ENCODE measurements around the gene HOXD3. TPM values are rescaled to one million over a fixed set of nuclear protein-coding genes. Genes with fewer than 3 reads are reported as not detected.
A peak's percentile ranks its signal among the peaks of the same experiment; 100 is the strongest.

The HOXD3 gene
- total RNA-seq = 5.3 TPM
- long read RNA-seq, partial matches to known transcripts = 0 of 1 reads
- long read RNA-seq, other reads (novel, unspliced or antisense) = 1 of 1 reads

DNA sequence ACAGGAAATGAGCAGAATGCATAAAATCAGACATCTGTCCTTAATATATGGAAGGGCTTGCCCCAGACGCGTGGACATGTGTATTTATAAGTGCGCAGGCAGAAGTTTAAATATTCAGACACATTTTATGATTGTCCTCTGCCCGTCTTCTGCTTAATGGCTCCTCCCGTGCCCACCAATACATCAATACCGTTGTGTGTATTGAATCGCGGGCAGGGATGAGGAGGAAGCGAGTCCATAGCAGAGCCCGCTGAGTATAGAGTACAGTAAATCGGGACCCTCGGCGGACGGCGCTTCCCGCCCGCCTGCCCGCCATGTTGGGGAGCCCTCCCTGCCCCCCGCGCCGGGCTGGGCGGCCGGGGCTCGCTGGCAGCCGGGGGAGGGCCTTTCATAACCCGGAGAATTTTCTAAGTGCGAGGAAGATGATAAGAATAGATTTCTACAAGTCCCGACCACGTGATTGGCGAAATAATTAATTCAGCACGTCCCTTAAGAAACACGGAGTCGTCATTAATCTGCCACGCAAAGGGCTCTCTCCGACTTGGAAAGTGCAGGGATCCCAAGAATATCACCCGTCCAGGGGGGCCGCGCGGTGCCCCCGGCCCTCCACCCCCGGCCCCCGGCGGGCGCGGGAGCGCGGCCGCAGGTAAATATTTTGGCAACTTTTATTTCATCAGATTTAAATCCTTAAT lies at the start of gene HOXD3:
Gene HOXD3, plus strand, starts transcription at position 501 of the 692 bp plus-strand sequence. CDS start 11,808 bp downstream, outside the sequence.
- no peak for DNase-seq (ENCODE audit: low spot score)

DNA sequence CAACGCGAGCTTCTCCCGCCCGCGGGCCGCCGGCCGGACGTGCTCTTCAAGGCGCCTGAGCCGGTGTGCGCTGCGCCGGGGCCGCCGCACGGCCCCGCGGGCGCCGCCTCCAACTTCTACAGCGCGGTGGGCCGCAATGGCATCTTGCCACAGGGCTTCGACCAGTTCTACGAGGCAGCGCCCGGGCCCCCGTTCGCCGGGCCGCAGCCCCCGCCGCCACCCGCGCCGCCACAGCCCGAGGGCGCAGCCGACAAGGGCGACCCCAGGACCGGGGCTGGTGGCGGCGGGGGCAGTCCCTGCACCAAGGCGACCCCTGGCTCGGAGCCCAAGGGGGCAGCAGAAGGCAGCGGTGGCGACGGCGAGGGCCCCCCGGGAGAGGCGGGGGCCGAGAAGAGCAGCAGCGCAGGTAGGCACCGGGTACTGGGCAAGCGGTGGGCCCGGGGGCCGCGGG lies 49.4 kb upstream of the HOXD3 start:
- peak; percentile 85 for DNase-seq (ENCODE audit: low spot score)

DNA sequence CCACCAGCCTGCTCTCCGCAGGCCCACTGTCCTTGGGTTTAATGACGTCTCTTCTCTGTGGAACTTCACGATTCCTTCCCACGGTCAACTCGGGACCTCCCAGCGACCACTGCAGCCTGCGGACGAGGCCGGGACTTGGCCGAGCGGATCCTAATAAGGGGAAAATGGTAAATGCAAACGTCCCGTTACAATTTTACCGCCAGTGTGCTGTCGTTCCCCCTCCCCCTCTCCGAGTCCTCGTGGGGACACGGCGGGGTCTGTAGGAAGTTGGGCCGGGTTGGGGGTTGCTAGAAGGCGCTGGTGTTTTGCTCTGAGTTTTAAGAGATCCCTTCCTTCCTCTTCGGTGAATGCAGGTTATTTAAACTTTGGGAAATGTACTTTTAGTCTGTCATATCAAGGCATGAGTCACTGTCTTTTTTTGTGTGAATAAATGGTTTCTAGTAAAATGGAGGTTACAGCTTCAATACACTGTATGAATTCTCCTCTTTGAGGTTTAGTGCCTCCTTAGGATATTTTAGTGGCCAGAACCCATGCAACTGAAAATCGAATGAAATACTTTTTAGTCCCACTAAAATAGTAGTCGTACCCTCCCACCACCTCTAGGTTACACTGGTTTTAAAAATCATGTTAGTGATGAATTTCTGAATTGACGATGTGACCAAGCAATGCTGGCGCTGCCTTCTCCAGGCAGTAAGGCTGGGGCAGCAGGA lies 47.8 kb upstream of the HOXD3 start:
- no peak for DNase-seq (ENCODE audit: low spot score)

DNA sequence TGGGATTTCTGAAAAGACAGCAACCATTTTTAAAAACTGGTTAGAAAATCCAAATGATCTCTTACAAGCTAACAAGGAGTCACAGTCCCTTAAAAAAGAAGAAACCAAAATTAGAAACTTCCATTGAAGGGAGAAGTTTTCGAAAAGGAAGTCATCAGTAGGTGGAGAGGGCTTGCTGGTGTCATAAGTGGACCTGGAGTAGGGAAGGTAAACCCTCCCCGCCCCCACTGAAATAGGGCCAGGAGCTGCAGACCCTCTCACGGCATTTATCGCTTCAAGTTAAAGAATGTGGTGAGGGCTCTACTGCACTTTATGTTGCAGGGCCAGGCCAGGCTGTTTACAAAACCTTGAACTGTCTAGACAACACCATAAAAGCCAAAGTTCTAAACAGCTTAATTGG lies 47.2 kb upstream of the HOXD3 start:
- no peak for DNase-seq (ENCODE audit: low spot score)

DNA sequence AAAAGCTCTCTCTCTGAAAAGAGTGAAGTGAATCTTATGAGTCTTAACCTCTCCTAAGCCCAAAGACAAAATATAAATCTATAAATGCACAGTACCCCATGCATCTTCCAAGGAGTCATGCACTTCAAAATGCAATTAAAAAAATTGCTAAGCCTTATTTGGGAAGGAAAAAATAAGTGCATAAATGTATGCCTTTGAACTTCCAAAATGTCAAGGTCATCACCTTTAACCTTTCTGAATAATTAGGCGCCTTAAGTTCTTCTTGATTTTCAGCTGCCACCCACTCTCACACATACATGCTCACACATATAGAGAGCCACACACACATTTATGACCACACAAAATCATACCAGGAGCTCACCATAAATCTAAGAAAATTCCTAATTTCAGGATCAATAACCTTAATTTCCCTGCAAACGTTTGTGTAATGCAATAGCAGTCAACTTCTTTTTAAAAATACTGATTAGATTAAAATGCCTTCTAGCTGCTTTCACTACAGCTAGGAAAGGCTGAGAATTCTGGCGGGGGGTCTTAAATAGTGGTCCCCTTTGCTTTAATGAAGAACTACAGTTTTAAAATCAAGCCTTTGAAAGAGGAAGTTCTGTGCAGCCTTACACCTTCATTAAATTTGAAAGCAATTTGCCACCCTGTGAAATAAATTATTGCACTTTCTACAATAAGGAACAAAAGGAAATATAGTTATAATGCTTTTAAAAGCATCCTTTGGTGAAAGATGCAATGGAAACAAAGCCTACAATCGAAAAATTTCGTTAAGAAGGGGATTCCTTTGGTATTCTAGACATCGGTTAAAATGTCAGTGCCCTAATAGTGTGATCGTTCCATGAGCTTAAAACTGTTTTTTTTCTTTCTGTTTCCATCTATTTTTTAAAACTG lies 46.4 kb upstream of the HOXD3 start:
- no peak for DNase-seq (ENCODE audit: low spot score)

DNA sequence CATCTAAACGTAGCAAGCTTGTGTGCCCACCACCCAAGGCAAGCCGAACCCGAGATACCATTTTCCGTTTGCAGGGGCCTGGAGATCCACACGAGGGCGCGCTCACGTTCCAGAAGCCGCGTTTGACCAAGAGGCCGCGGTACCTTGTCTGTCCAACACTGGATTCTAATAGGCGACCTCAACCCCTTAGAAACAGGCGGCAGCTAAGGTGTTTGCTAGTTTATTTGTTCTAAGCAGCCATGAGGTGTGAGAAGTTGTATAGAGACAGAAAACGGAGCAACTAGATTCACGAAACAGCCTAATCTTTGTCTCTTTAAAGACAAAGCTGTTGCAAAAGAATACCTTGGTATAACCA lies 45.8 kb upstream of the HOXD3 start:
- DNase-seq (ENCODE audit: low spot score) = no peak

DNA sequence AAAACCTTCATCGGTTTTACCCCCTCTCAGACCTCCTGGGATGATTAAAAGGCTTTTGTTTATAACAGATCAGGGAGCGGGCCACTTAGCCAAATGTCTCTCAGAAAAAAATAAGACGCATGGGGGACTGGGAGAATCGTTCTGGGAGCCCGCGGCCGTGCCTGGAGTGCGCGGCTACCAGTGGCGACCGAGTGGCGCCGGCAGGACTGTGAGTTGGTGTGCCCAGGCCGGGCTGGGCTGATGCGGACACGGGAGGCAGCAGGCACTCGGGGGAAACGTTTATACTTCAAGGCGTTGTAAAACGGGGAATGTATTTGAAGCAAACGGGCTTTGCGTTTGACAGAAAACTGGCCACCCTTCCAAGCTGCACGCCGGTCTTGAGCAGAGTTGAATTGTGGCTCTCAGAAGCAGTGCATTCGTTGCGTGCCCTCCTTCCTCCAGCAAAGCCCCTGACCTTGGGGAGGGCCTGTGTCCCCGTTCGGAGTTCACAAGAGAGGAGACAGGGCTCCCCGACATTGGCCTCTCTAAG lies 45.2 kb upstream of the HOXD3 start:
- no peak for DNase-seq (ENCODE audit: low spot score)

DNA sequence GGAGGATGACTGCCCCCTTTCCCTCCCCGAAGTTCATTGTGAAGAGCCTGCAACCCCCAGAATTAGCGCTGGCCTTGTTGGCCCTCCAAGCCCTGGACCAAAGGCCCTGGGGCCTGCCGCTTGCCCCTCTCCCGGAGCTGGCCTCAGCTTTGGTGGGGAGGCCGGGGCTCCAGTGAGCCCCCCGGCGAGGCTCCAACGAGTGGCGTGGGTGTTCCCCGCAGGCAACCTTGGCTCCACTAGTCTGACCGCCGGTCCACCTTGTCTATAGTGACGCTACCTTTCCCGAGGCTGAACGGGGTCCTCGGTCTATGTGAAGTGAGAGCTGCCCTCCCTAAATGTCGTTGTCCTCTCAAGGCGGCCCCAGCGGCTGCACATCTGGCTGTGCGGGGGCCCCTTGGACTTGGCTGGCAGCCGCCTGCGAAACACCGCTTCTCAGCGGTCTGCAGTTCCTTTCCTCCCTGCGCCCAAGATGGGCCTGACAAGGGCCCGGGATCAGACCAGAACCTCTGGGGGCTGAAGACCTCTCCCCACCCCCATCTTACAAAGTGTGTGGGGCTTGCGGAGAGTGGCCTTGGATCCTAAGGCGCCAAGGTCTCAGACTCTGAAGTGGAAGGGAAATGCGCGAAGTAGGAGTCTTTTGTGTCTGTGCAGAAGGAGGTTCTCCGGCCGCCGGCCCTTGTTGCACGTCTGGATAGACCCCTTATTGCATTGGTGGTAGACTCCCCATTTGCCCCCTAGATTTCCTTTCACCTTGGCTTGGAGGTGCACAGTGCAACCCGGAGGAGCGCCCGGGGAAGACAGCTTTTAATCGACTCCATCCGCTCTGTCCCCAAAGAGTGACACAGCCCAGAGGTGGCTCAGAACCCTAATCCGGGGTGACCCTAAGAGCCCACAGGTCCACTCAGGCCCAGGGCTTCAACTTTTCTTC lies 44.5 kb upstream of the HOXD3 start:
- DNase-seq (ENCODE audit: low spot score) = no peak

DNA sequence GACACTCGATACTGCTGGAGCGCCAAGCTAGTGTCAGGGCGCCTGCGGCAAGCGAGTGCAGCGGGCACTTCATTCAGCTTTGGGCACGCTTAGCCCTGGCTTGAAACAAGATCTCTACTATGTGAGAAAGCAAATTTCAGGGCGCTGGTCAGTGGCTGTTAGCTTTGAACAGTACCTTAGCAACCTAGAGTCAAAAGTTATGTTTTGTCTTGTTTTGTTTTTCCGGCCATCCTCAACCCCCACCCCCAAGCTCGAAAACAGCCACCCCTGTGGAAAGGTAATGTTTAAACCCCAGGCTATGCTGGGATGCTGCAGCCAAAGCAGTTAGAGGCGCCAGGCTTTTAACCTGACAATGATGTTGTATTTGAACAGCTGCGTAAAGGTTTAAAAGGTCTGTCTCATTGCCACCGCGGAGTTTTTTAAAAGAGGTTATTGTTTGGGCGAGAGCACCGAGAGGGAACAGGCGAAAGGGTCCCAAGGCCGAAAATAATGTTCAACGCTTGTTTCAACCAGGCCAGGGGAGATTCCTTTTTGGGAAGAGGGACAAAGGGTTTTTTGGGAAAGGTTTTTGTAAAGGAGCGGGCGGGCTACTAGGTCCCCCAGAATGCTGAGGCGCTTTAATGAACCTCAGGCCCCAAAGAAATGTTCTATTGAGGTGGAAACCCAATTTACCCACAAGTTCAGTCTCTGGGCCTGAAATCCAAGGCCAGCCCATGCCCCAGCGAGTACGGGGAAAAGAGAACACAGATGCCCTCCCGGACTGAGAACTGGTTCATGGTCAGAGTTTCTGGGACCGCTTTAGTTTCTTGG lies 42.8 kb upstream of the HOXD3 start:
- DNase-seq (ENCODE audit: low spot score) = no peak

DNA sequence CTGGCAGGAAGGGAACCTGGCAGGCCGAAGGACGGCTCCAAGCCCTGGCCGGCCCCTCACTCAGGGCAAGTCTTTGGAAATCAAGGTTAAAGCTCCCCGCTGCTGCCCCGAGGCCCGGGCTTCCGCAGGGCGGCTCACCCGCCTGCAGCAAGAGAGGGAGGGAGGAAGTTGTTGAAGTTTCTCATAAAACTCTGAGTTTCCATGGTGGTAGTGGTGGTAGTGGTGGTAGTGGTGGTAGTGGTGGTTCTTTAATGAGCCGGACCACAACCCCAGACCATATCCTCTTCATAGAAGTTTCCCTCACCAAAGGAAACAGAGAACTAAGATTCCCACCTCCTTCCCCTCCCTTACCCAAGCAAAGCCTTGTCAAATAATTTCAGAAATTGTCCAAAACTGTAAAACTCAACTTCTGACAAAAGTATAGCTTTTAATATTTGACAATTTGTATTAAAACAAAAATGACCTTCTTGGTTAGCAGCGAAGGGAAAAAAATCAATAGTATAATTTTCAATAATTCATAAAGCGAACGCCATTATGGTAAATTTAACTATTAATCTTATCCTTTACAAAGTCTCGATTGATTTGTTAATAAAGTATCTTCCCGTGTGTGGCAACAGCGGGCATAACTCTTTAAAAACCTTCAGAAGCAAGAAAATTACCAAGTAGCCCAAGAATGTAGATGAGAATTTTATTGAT lies 42.0 kb upstream of the HOXD3 start:
- DNase-seq (ENCODE audit: low spot score) = no peak

DNA sequence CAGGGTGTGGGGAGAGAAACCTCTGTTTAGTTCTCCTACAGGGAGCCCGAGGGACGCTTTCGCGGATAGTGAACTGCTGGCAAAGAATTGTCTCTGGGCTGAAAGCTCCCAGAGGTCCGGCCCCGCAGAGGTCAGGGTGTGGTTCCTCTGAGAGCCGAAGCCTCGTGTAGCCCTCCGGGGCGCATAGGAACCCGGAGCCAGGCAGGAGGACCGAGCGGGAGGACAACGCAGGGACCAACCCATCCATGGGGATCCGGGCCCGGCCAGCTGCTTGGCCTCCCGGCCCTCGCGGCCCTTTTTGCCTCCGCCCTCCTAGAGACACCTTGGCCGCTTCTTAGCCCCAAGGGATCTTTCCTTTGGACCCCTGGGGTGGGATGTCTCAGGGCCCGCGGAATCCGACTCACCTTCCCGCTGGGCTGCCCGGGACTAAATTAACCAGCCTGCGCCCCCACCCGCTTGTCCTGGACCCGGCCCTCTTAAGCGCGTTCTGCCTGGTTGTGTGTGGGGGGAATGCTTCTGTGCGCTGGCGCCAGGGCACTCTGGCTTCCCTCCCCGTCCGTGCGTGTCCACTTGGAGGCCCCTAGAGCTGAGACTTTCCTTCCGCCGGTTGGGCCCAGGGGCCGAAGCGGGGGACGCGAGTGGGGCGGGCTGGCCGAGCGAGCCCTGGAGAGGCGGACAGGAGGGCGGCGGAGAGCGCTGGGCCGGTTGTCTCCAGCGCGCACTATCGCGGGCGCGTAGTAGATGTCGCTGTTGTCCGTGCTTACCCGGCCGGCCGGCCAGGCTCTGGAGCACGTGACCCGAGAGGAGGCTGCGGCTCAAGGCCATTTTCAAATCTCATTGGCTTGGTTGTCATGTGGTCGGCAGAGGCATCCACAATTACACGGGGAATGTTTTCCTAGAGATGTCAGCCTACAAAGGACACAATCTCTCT lies 41.0 kb upstream of the HOXD3 start, which contains the start of gene HOXD10:
Gene HOXD10, plus strand, starts transcription at position 896 of the 931 bp plus-strand sequence. CDS start 56 bp downstream, outside the sequence.
- peak; percentile 90 for DNase-seq (ENCODE audit: low spot score)

DNA sequence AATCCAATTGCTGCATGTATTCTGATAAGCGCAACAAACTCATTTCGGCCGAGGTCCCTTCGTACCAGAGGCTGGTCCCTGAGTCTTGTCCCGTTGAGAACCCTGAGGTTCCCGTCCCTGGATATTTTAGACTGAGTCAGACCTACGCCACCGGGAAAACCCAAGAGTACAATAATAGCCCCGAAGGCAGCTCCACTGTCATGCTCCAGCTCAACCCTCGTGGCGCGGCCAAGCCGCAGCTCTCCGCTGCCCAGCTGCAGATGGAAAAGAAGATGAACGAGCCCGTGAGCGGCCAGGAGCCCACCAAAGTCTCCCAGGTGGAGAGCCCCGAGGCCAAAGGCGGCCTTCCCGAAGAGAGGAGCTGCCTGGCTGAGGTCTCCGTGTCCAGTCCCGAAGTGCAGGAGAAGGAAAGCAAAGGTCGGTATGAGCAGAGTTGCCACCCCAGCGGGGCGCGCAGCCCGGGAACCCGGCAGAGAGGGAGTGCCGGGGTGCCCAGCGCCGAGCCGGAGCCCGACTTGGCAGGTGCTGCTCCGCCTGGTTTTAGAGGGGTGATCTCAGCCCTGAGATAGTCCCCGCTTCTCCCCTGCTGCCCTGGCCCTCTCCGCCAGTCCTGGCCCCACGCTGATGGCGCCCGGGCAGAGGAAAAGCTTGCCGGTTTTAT lies 39.8 kb upstream of the HOXD3 start:
- DNase-seq (ENCODE audit: low spot score) = peak; percentile 82

DNA sequence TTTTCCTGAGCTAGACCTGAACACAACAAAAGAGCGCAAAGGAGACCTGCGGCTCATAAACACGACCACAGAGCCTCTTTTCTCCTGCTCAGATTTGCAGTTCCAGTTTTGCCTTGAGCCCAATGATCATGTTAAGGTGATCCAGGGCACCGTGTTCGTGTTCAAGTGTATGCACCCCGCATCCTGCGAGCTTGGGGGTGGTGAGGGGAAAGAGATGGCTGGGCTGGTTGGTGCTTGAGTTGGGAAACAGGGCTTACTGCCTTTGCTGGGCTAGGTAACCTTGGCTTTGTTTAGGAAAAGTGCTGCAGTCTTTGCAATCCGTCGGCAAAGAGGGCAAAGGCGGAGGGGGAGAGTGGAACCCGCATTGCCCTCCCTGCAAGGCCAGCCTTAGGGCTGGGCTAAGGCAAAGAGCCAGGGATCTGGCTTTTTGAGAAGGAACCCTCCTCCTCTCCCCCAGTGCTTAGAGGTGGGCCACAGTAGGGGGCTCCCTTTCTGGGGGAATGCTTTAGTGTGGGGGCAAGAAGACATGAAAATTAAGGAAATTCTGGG lies 39.2 kb upstream of the HOXD3 start:
- peak; percentile 84 for DNase-seq (ENCODE audit: low spot score)

DNA sequence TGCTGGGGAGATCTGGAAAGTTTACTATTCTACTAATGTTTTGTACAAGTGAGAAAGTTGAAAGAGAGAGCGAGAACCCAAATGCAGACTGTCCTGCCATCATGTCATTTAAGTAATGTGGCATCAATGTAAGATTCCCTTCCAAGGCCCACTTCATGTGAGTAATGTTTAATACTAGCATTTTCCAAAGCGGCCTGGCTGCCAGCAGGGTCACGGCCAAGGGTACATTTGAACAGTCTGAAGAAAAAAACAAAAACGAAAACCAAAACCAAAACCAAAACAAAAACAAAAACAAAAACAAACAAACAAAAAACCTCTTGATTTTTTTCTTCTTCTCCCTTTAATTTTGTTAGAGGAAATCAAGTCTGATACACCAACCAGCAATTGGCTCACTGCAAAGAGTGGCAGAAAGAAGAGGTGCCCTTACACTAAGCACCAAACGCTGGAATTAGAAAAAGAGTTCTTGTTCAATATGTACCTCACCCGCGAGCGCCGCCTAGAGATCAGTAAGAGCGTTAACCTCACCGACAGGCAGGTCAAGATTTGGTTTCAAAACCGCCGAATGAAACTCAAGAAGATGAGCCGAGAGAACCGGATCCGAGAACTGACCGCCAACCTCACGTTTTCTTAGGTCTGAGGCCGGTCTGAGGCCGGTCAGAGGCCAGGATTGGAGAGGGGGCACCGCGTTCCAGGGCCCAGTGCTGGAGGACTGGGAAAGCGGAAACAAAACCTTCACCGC lies 38.3 kb upstream of the HOXD3 start:
- DNase-seq (ENCODE audit: low spot score) = peak; percentile 55

DNA sequence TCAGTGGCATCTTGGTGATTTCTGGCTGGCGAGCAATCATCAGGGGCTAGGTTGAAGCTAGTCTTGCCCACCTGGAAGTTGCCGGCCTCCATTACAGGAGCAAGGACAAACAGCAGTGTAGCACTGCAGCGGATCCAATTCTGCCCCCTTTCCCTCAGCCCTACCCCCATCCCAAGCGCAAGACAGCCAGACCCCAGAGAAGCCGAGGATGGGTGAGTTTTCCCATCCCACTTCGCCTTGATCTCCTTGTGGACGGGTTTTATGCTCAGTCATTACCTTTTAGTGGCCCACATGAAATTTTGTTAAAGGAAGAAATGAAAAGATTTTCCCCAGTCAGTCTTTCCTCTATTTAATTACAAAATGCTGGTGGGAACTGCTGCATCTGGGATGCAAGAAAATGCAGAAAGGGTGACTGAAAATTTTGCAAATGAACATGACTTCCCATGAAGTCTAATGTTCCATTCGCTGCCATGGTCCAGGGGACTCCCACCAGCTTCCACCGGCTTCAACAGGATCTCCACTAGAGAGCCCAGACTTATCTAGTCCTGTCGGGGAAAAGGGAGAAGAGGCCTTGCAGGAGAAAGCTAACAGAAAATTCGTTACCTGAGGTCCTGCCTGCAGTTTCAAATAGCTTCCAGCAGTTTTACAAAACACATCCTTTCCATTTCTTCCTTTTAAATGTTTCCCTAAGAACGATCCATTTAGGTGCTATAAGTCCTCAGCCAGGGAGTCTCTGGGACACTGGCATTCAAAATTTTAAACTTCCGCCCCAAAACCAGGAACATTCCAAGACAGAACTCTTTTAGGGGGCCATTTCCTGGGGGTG lies 36.5 kb upstream of the HOXD3 start:
- DNase-seq (ENCODE audit: low spot score) = no peak

Data from mesenteric fat pad (tissue), 1 donor.